ENCODE data around the gene SLMAP. TPM values are rescaled to one million over a fixed set of nuclear protein-coding genes. Genes with fewer than 3 reads are reported as not detected.

The SLMAP gene
- total and polyA plus RNA-seq, 10 donors = 7.8 to 77.3 (median 62.9) TPM

DNA sequence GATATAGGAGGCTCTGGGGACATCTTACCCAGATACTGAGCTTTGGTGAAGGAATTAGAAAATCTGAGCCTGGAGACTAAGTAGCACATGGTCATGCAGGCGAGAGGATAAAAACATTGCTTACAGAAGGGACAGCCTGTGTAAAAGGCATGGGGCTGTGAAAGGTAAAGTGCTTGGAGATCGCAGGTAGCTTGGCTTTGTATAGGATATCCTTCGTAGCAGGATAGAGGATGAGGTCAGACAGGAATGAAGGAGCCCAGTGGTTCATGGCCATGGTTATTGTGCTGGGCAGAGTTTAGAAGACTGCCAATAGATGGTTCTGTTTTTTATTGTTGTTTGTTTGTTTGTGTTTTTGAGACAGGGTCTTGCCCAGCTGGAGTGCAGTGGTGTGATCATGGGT lies 82.5 kb downstream of the SLMAP start:
- Histone ChIP-seq H3K4me1 (peaks cover 0 to 28% (median 6%) of the 10 kb centered on the region in 6 donors), H3K27me3 (replicated peaks in 1 of 7) (no peaks in the 10 kb centered on the region), H3K4me3 (no peak overlapping the region), H3K27ac (no peak overlapping the region), H3K36me3 (peaks cover 0 to 10% (median 0%) of the 10 kb centered on the region in 6 donors), H3K9me3 (no peaks in the 10 kb centered on the region)
- TF ChIP-seq, protein P1, sequence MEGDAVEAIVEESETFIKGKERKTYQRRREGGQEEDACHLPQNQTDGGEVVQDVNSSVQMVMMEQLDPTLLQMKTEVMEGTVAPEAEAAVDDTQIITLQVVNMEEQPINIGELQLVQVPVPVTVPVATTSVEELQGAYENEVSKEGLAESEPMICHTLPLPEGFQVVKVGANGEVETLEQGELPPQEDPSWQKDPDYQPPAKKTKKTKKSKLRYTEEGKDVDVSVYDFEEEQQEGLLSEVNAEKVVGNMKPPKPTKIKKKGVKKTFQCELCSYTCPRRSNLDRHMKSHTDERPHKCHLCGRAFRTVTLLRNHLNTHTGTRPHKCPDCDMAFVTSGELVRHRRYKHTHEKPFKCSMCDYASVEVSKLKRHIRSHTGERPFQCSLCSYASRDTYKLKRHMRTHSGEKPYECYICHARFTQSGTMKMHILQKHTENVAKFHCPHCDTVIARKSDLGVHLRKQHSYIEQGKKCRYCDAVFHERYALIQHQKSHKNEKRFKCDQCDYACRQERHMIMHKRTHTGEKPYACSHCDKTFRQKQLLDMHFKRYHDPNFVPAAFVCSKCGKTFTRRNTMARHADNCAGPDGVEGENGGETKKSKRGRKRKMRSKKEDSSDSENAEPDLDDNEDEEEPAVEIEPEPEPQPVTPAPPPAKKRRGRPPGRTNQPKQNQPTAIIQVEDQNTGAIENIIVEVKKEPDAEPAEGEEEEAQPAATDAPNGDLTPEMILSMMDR (IDR thresholded peaks at IDR 0.05 in 8 of 11, conservative IDR thresholded peaks at IDR 0.05 in 3 of 11) = no peak
- TF ChIP-seq POLR2A (IDR thresholded peaks at IDR 0.05) (no peak), POLR2AphosphoS5 (IDR thresholded peaks at IDR 0.05) (no peak)
- 82 to 96% (median 88%) methylated on average over 3 of the region's 3 CpGs for WGBS, 5 donors
- DNase-seq = no peak
- intact Hi-C loops (cut with DNase I; ENCODE audit: low total_unique reads) = no loop called here

DNA sequence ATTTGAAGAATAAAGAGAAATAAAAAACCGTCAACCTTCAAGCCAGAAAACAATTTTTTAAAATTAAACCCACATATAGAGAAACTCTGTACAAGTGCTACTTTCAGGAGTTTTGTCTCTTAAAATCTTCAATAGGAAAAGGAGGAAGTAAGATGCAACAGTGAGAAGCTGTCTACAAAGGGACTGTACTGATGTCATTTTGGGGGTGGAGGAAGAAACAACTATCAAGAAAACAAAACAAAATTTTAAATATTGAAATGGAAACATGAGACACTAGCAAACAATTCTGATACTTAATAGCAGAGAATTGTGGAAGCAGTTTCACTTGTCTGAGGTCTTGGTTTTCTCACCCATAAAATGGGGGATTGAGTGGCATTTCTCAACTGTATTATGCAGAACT lies 84.4 kb downstream of the SLMAP start:
- intact Hi-C loops (cut with DNase I; ENCODE audit: low total_unique reads) = no loop called here
- DNase-seq = no peak
- no peaks in the 10 kb centered on the region for H3K27me3 ChIP-seq (replicated peaks in 1 of 7)
- H3K4me1 ChIP-seq = peaks cover 0 to 28% (median 6%) of the 10 kb centered on the region in 6 donors
- H3K4me3 ChIP-seq = no peak overlapping the region
- 76 to 89% (median 85%) methylated on average over 1 of the region's 1 CpG for WGBS, 5 donors
- peaks cover 0 to 10% (median 0%) of the 10 kb centered on the region in 6 donors for H3K36me3 ChIP-seq
- no peaks in the 10 kb centered on the region for H3K9me3 ChIP-seq
- TF ChIP-seq POLR2A (IDR thresholded peaks at IDR 0.05) = no peak
- no peak for TF ChIP-seq POLR2AphosphoS5 (IDR thresholded peaks at IDR 0.05)
- TF ChIP-seq, protein P1 (IDR thresholded peaks at IDR 0.05 in 8 of 11, conservative IDR thresholded peaks at IDR 0.05 in 3 of 11) = no peak
- no peak overlapping the region for H3K27ac ChIP-seq

DNA sequence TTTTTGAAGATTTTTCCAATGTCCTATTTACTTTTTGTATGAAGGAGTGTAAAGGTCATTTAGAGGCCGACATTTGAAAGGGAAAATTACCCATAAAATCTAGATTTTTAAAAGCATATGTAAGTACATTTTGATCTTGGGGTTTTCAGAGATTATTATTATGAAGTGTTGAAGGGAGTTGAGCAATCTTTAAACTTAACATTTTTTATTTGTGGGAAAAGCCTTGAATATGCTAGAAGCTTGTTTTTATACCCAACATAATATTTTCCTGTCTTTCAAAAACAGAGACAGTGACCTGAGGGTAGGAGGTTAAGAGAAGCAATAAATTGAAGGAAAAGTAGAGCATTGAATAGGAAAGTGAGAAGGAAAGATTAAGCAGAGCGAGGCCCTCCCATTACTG lies 85.7 kb downstream of the SLMAP start:
- no peak for TF ChIP-seq POLR2A (IDR thresholded peaks at IDR 0.05)
- TF ChIP-seq, protein P1 (IDR thresholded peaks at IDR 0.05 in 8 of 11, conservative IDR thresholded peaks at IDR 0.05 in 3 of 11) = no peak
- TF ChIP-seq POLR2AphosphoS5 (IDR thresholded peaks at IDR 0.05) = no peak
- H3K36me3 ChIP-seq = peaks cover 0 to 15% (median 0%) of the 10 kb centered on the region in 6 donors
- no peaks in the 10 kb centered on the region for H3K27me3 ChIP-seq (replicated peaks in 1 of 7)
- H3K4me1 ChIP-seq = peaks cover 0 to 28% (median 6%) of the 10 kb centered on the region in 6 donors
- intact Hi-C loops (cut with DNase I; ENCODE audit: low total_unique reads) = no loop called here
- DNase-seq = no peak
- no peak overlapping the region for H3K4me3 ChIP-seq
- no peaks in the 10 kb centered on the region for H3K9me3 ChIP-seq
- H3K27ac ChIP-seq = no peak overlapping the region
- 75 to 88% (median 79%) methylated on average over 2 of the region's 2 CpGs for WGBS, 5 donors

DNA sequence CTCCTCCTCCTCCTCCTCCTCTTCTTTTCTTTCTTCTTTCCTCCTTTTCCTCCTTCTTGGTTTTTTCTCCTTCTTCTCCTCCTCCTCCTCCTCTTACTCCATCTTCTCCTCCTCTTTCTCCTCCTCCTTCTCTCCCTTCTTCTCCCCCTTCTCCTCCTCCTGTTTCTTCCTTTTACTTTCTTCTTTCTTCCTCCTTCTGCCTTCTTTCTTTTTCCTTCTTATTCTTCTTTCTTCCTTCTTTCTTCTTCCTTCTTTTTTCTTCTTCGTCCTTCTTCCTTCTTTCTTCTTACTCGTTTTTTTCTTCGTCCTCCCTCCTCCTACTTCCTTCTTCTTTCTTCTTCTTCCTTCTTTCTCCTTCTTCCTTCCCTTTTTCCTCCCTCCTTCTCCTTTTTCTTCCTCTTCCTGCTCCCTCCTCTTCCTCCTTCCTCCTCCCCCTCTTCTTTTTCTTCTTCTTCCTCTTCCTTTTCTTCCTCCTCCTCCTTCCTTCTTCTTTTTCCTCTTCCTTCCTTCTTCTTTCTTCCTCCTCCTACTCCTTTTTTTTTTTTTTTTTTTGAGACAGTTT lies 92.1 kb downstream of the SLMAP start:
- WGBS, 5 donors = 37 to 64% (median 58%) methylated on average over 3 of the region's 3 CpGs
- Histone ChIP-seq H3K9me3 (no peaks in the 10 kb centered on the region), H3K27me3 (replicated peaks in 1 of 7) (no peaks in the 10 kb centered on the region), H3K4me3 (no peak overlapping the region), H3K36me3 (peaks cover 0 to 44% (median 11%) of the 10 kb centered on the region in 6 donors), H3K27ac (peak overlapping the region in 1 of 8 donors; percentile 12), H3K4me1 (no peaks in the 10 kb centered on the region)
- intact Hi-C loops (cut with DNase I; ENCODE audit: low total_unique reads) = no loop called here
- no peak for TF ChIP-seq POLR2AphosphoS5 (IDR thresholded peaks at IDR 0.05)
- TF ChIP-seq, protein P1 (IDR thresholded peaks at IDR 0.05 in 8 of 11, conservative IDR thresholded peaks at IDR 0.05 in 3 of 11) = no peak
- TF ChIP-seq POLR2A (IDR thresholded peaks at IDR 0.05) = no peak
- no peak for DNase-seq
